ENCODE data around the gene TMEM121B. TPM values are rescaled to one million over a fixed set of nuclear protein-coding genes. Genes with fewer than 3 reads are reported as not detected.

Gene TMEM121B
- total and polyA plus RNA-seq, 2 of the 13 experiments (the other 11 are each of a cell fraction or from before 2014, with no cell fraction given) = not detected

GRCh38 chr22:17084554-17085276 is 36.4 kb downstream of the TMEM121B start, which contains the start of gene IL17RA (continued):
- TF ChIP-seq SKIL (CRISPR knock-in tag; IDR thresholded peaks at IDR 0.05; ENCODE audit: borderline replicate concordance) = no peak
- no peak for TF ChIP-seq IRF1 (CRISPR knock-in tag; IDR thresholded peaks at IDR 0.05; ENCODE audit: low read depth)
- TF ChIP-seq FIP1L1 (IDR thresholded peaks at IDR 0.05; ENCODE audit: borderline replicate concordance, insufficient read depth, low read depth, low read length) = no peak
- no peak for TF ChIP-seq ZNF619 (CRISPR knock-in tag; IDR thresholded peaks at IDR 0.05)
- TF ChIP-seq U2AF1 (optimal IDR thresholded peaks at IDR 0.05; ENCODE audit: low read depth, low read length) = no peak
- no peak for TF ChIP-seq TMF1 (CRISPR knock-in tag; IDR thresholded peaks at IDR 0.05; ENCODE audit: low read depth)
- 0 out of 2 replicates have a peak, but pooled peaks have one; percentile 35 for TF ChIP-seq MEIS2 (CRISPR knock-in tag; IDR thresholded peaks at IDR 0.05)
- TF ChIP-seq THAP11 (CRISPR knock-in tag; IDR thresholded peaks at IDR 0.05) = peak; percentile 43; the same call in 1 of the 2 replicates
- TF ChIP-seq CAMTA2 (CRISPR knock-in tag; IDR thresholded peaks at IDR 0.05; ENCODE audit: borderline replicate concordance) = no peak
- TF ChIP-seq RFX5 (IDR thresholded peaks at IDR 0.05; ENCODE audit: low read depth, low read length) = no peak
- TF ChIP-seq WIZ (CRISPR knock-in tag; IDR thresholded peaks at IDR 0.05) = no peak
- TF ChIP-seq CHCHD3 (CRISPR knock-in tag; IDR thresholded peaks at IDR 0.05) = no peak
- no peak for TF ChIP-seq ZBTB40 (IDR thresholded peaks at IDR 0.05)
- TF ChIP-seq ZBTB40 (CRISPR knock-in tag; IDR thresholded peaks at IDR 0.05) = peak; percentile 22; the same call in 1 of the 2 replicates
- no peak for TF ChIP-seq NAIF1 (CRISPR knock-in tag; IDR thresholded peaks at IDR 0.05; ENCODE audit: borderline replicate concordance)
- TF ChIP-seq ZSCAN31 (CRISPR knock-in tag; IDR thresholded peaks at IDR 0.05; ENCODE audit: low read depth) = no peak
- peak; percentile 8; the same call in 1 of the 2 replicates for TF ChIP-seq ZNF143 (CRISPR knock-in tag; IDR thresholded peaks at IDR 0.05)
